Measurements from ENCODE around the gene MAP4K3. TPM values are rescaled to one million over a fixed set of nuclear protein-coding genes. Genes with fewer than 3 reads are reported as not detected.
"Not testable (repeated sequence)": the region's sequence is repeated elsewhere in the genome, so short reads cannot be mapped to it uniquely, and the experiment has no call there.

The MAP4K3 gene
- total RNA-seq, 4 donors from 2014 or later, result 49.4 to 89.0 (median 79.2) TPM

- ATAC-seq, result no peak
- no peaks in the 10 kb centered on the region for H3K27me3 ChIP-seq
- no peaks in the 10 kb centered on the region for H3K4me1 ChIP-seq
- no peak for TF ChIP-seq EP300 (IDR thresholded peaks at IDR 0.05)
- no peak for TF ChIP-seq CTCF (IDR thresholded peaks at IDR 0.05)
- TF ChIP-seq POLR2AphosphoS5 (IDR thresholded peaks at IDR 0.05), result no peak
- TF ChIP-seq POLR2A (IDR thresholded peaks at IDR 0.05), result no peak
- H3K27ac ChIP-seq, result no peak overlapping the region
- H3K36me3 ChIP-seq, result peaks cover 0 to 13% of the 10 kb centered on the region in 2 donors
- no peak overlapping the region for H3K4me3 ChIP-seq
- H3K9me3 ChIP-seq, result no peaks in the 10 kb centered on the region
These were observed 102.6 kb downstream of the MAP4K3 start for GRCh38 chr2:39334529-39334928.

- no peak for ATAC-seq
- H3K36me3 ChIP-seq, result peaks cover 0 to 61% of the 10 kb centered on the region in 2 donors
These were observed 110.4 kb downstream of the MAP4K3 start for GRCh38 chr2:39326644-39327043.

GRCh38 chr2:39325966-39326365 is 111.1 kb downstream of the MAP4K3 start:
- no peak overlapping the region for H3K27ac ChIP-seq
- WGBS, 2 donors (ENCODE audit: low coverage in 1 of 2), result 93 to 100% methylated on average over 1 of the region's 1 CpG
- no peaks in the 10 kb centered on the region for H3K4me1 ChIP-seq
- H3K27me3 ChIP-seq, result no peaks in the 10 kb centered on the region
- H3K4me3 ChIP-seq, result no peak overlapping the region
- no peaks in the 10 kb centered on the region for H3K9me3 ChIP-seq
- TF ChIP-seq POLR2A (IDR thresholded peaks at IDR 0.05) (no peak), EP300 (IDR thresholded peaks at IDR 0.05) (no peak), CTCF (IDR thresholded peaks at IDR 0.05) (no peak), POLR2AphosphoS5 (IDR thresholded peaks at IDR 0.05) (no peak)
- no peak for ATAC-seq
- H3K36me3 ChIP-seq, result peaks cover 0 to 59% of the 10 kb centered on the region in 2 donors

More at GRCh38 chr2:39326644-39327043, 110.4 kb downstream of the MAP4K3 start:
- Histone ChIP-seq H3K27ac (no peak overlapping the region), H3K4me3 (no peak overlapping the region), H3K27me3 (no peaks in the 10 kb centered on the region), H3K9me3 (no peaks in the 10 kb centered on the region), H3K4me1 (no peaks in the 10 kb centered on the region)
- WGBS, 2 donors (ENCODE audit: low coverage in 1 of 2), result 86 to 87% methylated on average over 5 of the region's 5 CpGs
- no peak for TF ChIP-seq POLR2A (IDR thresholded peaks at IDR 0.05)
- no peak for TF ChIP-seq EP300 (IDR thresholded peaks at IDR 0.05)
- TF ChIP-seq CTCF (IDR thresholded peaks at IDR 0.05), result no peak
- no peak for TF ChIP-seq POLR2AphosphoS5 (IDR thresholded peaks at IDR 0.05)

GRCh38 chr2:39321056-39322035 is 115.7 kb downstream of the MAP4K3 start:
- not testable (repeated sequence) for H3K27ac ChIP-seq, ATAC-seq

GRCh38 chr2:39320162-39320561 is 116.9 kb downstream of the MAP4K3 start:
- Histone ChIP-seq H3K27ac (no peak overlapping the region), H3K36me3 (peaks cover 0 to 33% of the 10 kb centered on the region in 2 donors), H3K27me3 (no peaks in the 10 kb centered on the region), H3K4me3 (no peak overlapping the region), H3K4me1 (no peaks in the 10 kb centered on the region), H3K9me3 (no peaks in the 10 kb centered on the region)
- TF ChIP-seq POLR2A (IDR thresholded peaks at IDR 0.05) (no peak), CTCF (IDR thresholded peaks at IDR 0.05) (no peak), POLR2AphosphoS5 (IDR thresholded peaks at IDR 0.05) (no peak)
- no peak for ATAC-seq
- WGBS, 2 donors (ENCODE audit: low coverage in 1 of 2), result 90 to 92% methylated on average over 3 to 4 of the region's 4 CpGs

More at GRCh38 chr2:39321056-39322035, 115.7 kb downstream of the MAP4K3 start:
- peaks cover 0 to 45% of the 10 kb centered on the region in 2 donors for H3K36me3 ChIP-seq
- not testable (repeated sequence) for H3K27me3 ChIP-seq, H3K9me3 ChIP-seq, H3K4me1 ChIP-seq, H3K4me3 ChIP-seq
- WGBS, 2 donors (ENCODE audit: low coverage in 1 of 2), result 93 to 96% methylated on average over 4 to 12 of the region's 16 CpGs
